K562 (cell line): ENCODE measurements around the gene ZNF780B. TPM values are rescaled to one million over a fixed set of nuclear protein-coding genes. Genes with fewer than 3 reads are reported as not detected.

Source experiments
- ARHGAP35 ChIP-seq: fragments of 450-650 bp; IDR thresholded peaks from 2 replicates; pipeline ENCODE4 v1.6.1; 2018; ENCODE audit not compliant: partially characterized antibody
- CC2D1A ChIP-seq: fragments of 450-650 bp; IDR thresholded peaks from 2 replicates; pipeline ENCODE4 v1.6.1; 2017; ENCODE audit warnings: mild to moderate bottlenecking
- CSDE1 ChIP-seq, 2 experiments: fragments of 450-650 bp; IDR thresholded peaks; 2 replicates each; pipeline ENCODE4 v1.6.1; 2016; ENCODE audit warnings: mild to moderate bottlenecking in 1 of 2
- E2F4 ChIP-seq: sonication (generic); formaldehyde crosslinking; IDR thresholded peaks from 2 replicates; pipeline ENCODE4 v1.8.0; 2022; ENCODE audit warnings: mild to moderate bottlenecking, low read depth, missing genetic modification reagents
- FIP1L1 ChIP-seq: fragments of 200-400 bp; formaldehyde crosslinking; IDR thresholded peaks from 2 replicates; pipeline ENCODE4 v1.6.1; 2018; ENCODE audit warnings: mild to moderate bottlenecking, low read depth, low read length; ENCODE audit not compliant: poor library complexity, severe bottlenecking
- FOXA1 ChIP-seq: fragments of 450-650 bp; IDR thresholded peaks from 2 replicates; pipeline ENCODE4 v1.6.1; 2016; ENCODE audit warnings: mild to moderate bottlenecking, borderline replicate concordance
- FOXA3 ChIP-seq, 2 experiments: fragments of 450-650 bp in 1 of 2; sonication (generic) in 1 of 2; formaldehyde crosslinking; IDR thresholded peaks in 1 of 2; conservative IDR thresholded peaks in 1 of 2; 2 replicates each; pipeline versions ENCODE4 v1.4.0 to v1.8.0; 2020 to 2022; ENCODE audit warnings: mild to moderate bottlenecking in 2 of 2, missing genetic modification reagents in 1 of 2
- FOXJ2 ChIP-seq: fragments of 200-800 bp; sonication (Bioruptor generic); IDR thresholded peaks from 2 replicates; pipeline ENCODE4 v1.6.1; 2016; ENCODE audit warnings: missing genetic modification characterization, missing compliant biosample characterization
- IRF2 ChIP-seq: sonication (generic); formaldehyde crosslinking; IDR thresholded peaks from 2 replicates; pipeline ENCODE4 v1.8.1; 2022; ENCODE audit warnings: mild to moderate bottlenecking, missing genetic modification reagents
- MBD2 ChIP-seq: sonication (generic); IDR thresholded peaks from 2 replicates; pipeline ENCODE4 v1.6.1; 2016; ENCODE audit warnings: low read depth, borderline replicate concordance
- MYNN ChIP-seq, 2 experiments: sonication (generic); formaldehyde crosslinking in 1 of 2; IDR thresholded peaks; 2 replicates each; pipeline versions ENCODE4 v1.5.0 to v1.6.1; 2016 to 2020; ENCODE audit warnings: antibody characterized with exemption in 1 of 2, missing genetic modification reagents in 1 of 2
- PYGO2 ChIP-seq: fragments of 450-650 bp; IDR thresholded peaks from 2 replicates; pipeline ENCODE4 v1.6.1; 2016; ENCODE audit warnings: mild to moderate bottlenecking, missing genetic modification characterization, moderate library complexity, missing compliant biosample characterization
- SMARCA5 ChIP-seq: fragments of 450-650 bp; IDR thresholded peaks from 2 replicates; pipeline ENCODE4 v1.6.1; 2016
- SREBF1 ChIP-seq: fragments of 150-350 bp; IDR thresholded peaks from 2 replicates; pipeline ENCODE4 v1.6.1; 2014; ENCODE audit warnings: antibody characterized with exemption, low read depth, low read length, borderline replicate concordance
- TARDBP ChIP-seq: fragments of 450-650 bp; IDR thresholded peaks from 2 replicates; pipeline ENCODE4 v1.6.1; 2016
- TCF15 ChIP-seq: fragments of 250-450 bp; sonication (Bioruptor Pico); IDR thresholded peaks from 2 replicates; pipeline ENCODE4 v1.8.0; 2022; ENCODE audit warnings: moderate library complexity, mild to moderate bottlenecking, inconsistent platforms
- THAP12 ChIP-seq: fragments of 250-450 bp; sonication (Bioruptor Pico); IDR thresholded peaks from 2 replicates; pipeline ENCODE4 v1.9.0; 2021; ENCODE audit warnings: mild to moderate bottlenecking, inconsistent platforms
- ZNF217 ChIP-seq: sonication (generic); formaldehyde crosslinking; IDR thresholded peaks from 2 replicates; pipeline ENCODE4 v1.8.0; 2022; ENCODE audit warnings: mild to moderate bottlenecking, missing genetic modification reagents
- ZNF57 ChIP-seq: fragments of 450-650 bp; formaldehyde crosslinking; IDR thresholded peaks from 2 replicates; pipeline ENCODE4 v1.4.0; 2020; ENCODE audit warnings: mild to moderate bottlenecking, moderate library complexity
- ZNF695 ChIP-seq: fragments of 450-650 bp; formaldehyde crosslinking; IDR thresholded peaks from 2 replicates; pipeline ENCODE4 v1.4.0; 2020; ENCODE audit warnings: mild to moderate bottlenecking, moderate library complexity
- ZNF696 ChIP-seq: fragments of 250-450 bp; sonication (Bioruptor Pico); conservative IDR thresholded peaks from 2 replicates; pipeline ENCODE4 v1.4.0; 2020; ENCODE audit warnings: mild to moderate bottlenecking, moderate library complexity
- polyA plus RNA-seq, 8 experiments: library from polyadenylated mRNA; depleted of rRNA in 4 of 8; stranded (reverse) in 5 of 8; unstranded in 3 of 8; fragments of >200 nt; fragmentation: Nextera tagmentation in 2 of 8; fragmentation: Illumina TruSeq in 1 of 8; extraction: Ambion mirVana in 2 of 8; extraction: Trizol in 1 of 8; gene quantifications; 2 replicates each; pipeline versions ENCODE4 v1.2.1 to v1.2.3, GENCODE V29; 2011 to 2014; ENCODE audit warnings: inconsistent platforms in 1 of 8, missing spikeins in 1 of 8
- total RNA-seq, 7 experiments: library from RNA; depleted of rRNA in 6 of 7; stranded (reverse); fragments of >200 nt in 6 of 7; fragmentation: Illumina TruSeq in 2 of 7; extraction: Trizol in 2 of 7; gene quantifications; 2 replicates each; pipeline versions ENCODE4 v1.2.1 to v1.2.3, GENCODE V29; 2011 to 2021; ENCODE audit warnings: low replicate concordance in 1 of 7

Gene ZNF780B
- total and polyA plus RNA-seq, 9 of the 15 experiments (the other 6 are each of a cell fraction or from before 2014, with no cell fraction given): 3.9 to 18.4 (median 8.8) TPM

DNA sequence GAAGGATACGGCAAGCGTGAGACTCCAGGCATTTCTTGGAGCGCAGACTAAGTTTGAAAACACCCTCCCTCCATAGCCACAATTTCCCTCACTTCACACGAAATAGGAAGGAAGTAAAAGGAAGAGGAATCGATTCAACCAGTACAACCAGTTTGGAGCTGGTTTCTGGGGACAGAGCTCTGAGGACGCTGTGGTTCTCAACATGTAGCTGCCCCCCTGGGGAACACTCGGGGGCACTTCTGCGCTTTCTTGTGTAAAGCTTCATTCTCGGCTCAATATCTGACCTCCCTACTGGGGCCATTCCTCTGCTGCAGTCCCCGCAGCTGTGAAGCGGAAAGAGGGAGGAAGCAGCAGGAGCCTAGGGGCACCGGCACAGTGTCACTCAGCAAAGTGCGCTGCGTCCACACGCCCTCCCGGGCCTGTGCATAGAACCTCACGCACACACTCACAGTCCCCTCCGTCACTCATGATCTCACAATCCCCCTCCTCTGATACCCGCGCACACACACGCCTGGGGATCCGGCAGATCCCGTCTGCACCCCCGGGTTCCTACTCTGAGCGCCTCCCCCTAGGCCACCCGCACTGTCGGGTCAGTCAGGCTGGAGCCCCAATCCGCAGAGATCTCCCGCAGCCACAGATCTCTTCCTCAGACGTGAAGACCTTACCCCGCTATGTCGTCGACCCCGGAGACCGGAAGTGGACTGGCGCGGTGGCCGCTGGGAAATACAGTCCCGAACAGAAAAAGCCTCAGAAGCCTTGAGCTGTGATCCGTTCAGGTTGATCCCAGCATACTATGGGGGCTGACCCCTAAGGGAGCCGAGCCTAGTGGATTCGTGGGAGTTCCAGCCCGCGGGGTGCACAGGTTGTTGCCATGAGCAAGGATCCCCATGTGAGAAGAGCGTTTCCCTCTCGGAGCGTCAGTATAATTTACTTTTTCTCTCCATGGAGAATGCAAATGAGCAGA, 34.5 kb upstream of the ZNF780B start, which contains the start of gene ZNF780A (continued):
- TF ChIP-seq MYNN (IDR thresholded peaks at IDR 0.05): no peak
- TF ChIP-seq MYNN (CRISPR knock-in tag; IDR thresholded peaks at IDR 0.05): no peak
- TF ChIP-seq TCF15: no peak
- 0 out of 2 replicates have a peak, but pooled peaks have one; percentile 16 for TF ChIP-seq SMARCA5
- TF ChIP-seq TARDBP: 0 out of 2 replicates have a peak, but pooled peaks have one; percentile 69
- no peak for TF ChIP-seq ZNF696 (CRISPR knock-in tag)
- no peak for TF ChIP-seq FIP1L1
- TF ChIP-seq ARHGAP35: no peak
- no peak; the same call in 1 of the 2 replicates for TF ChIP-seq THAP12
- TF ChIP-seq ZNF57 (CRISPR knock-in tag): no peak
- TF ChIP-seq ZNF217 (CRISPR knock-in tag): no peak
- no peak for TF ChIP-seq ZNF695 (CRISPR knock-in tag)
- 0 out of 2 replicates have a peak, but pooled peaks have one; percentile 37 for TF ChIP-seq E2F4
- TF ChIP-seq PYGO2 (tag): no peak
- TF ChIP-seq FOXJ2 (tag): peak; percentile 24; the same call in 1 of the 2 replicates
- no peak for TF ChIP-seq SREBF1
- TF ChIP-seq CSDE1 (IDR thresholded peaks at IDR 0.05): peak in 1 of 2 experiments; percentile 48; a peak in 1 of 4 replicates
- no peak for TF ChIP-seq FOXA1
- TF ChIP-seq IRF2: no peak
- TF ChIP-seq MBD2: no peak; the same call in 1 of the 2 replicates
- no peak for TF ChIP-seq FOXA3 (CRISPR knock-in tag; conservative IDR thresholded peaks at IDR 0.05 in 1 of 2, IDR thresholded peaks at IDR 0.05 in 1 of 2)
- TF ChIP-seq CC2D1A: peak; percentile 79
